HEK293 (cell line): ENCODE data around the gene PNPO.

ENCODE experiments used
- ZFP37 ChIP-seq: fragments of 450-650 bp; formaldehyde crosslinking; IDR thresholded peaks from 2 replicates; pipeline ENCODE4 v1.5.1; 2016; ENCODE audit warnings: missing biosample characterization, missing genetic modification characterization
- ZNF664 ChIP-seq: fragments of 450-650 bp; formaldehyde crosslinking; IDR thresholded peaks from 2 replicates; pipeline ENCODE4 v1.5.1; 2016; ENCODE audit warnings: missing biosample characterization, missing genetic modification characterization

DNA sequence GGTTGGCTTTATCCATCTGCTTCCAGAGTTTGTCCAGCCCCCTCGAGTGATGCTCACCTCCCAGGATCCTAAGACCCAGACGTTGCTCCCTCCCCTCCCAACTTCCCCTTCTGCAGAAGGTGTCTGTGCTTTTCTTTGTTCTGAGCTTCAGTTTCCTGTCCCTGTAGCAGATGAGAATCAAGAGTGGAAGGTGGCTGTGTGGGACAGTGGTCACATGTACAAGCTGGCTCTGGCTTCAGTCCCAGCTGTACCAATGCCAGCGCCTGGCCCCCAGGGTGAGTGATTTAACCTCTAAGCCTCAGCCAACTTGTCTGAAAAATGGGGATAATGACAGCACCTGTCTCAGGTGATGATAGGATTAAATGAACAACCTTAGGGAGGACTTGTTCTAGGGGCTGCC, 8.6 kb downstream of the PNPO start:
- TF ChIP-seq ZFP37 (tag by site-specific recombination): no peak
- no peak for TF ChIP-seq ZNF664 (tag by site-specific recombination)
